Tibial nerve (tissue), 4 donors: ENCODE data around the gene TEX51.

Experiments
- CTCF ChIP-seq, 5 experiments: fragments of 200-600 bp in 3 of 5; fragments of 450-650 bp in 2 of 5; sonication (generic) in 3 of 5; IDR thresholded peaks; one replicate each; pipeline ENCODE4 v1.5.1; 2016 to 2019; ENCODE audit warnings: antibody characterized with exemption in 5 of 5, mild to moderate bottlenecking in 3 of 5, moderate library complexity in 2 of 5
- EP300 ChIP-seq, 2 donors: sonication (generic); formaldehyde crosslinking; IDR thresholded peaks; one replicate each; pipeline ENCODE4 v1.6.1; 2017; ENCODE audit warnings: antibody characterized with exemption in 2 of 2, mild to moderate bottlenecking in 1 of 2

- TF ChIP-seq CTCF (IDR thresholded peaks at IDR 0.05): no peak
- TF ChIP-seq EP300 (IDR thresholded peaks at IDR 0.05): no peak
Observed at GRCh38 chr2:126914811-126915500, 16.3 kb downstream of the TEX51 start.
